AG04450 (cell line): ENCODE results near the gene TNN. TPM values are rescaled to one million over a fixed set of nuclear protein-coding genes. Genes with fewer than 3 reads are reported as not detected.
A peak's percentile ranks its signal among the peaks of the same experiment; 100 is the strongest.

Source experiments
- CTCF ChIA-PET: fragments of 300-600, 350-600 bp; formaldehyde crosslinking; extraction: SDS; loops from one replicate; lab custom pipeline; 2022; ENCODE audit warnings: antibody characterized with exemption, inconsistent platforms; lab: Charles Lee
- POLR2A ChIA-PET: fragments of 350-600 bp; formaldehyde crosslinking; extraction: SDS; loops from one replicate; lab custom pipeline; 2021; ENCODE audit warnings: antibody characterized with exemption, inconsistent platforms; lab: Yijun Ruan, JAX
- DNase-seq: peaks from one replicate; pipeline ENCODE4 v3.0.0-alpha.2; 2011; ENCODE audit warnings: low read depth, low spot score
- H3K27ac ChIP-seq: one replicate; pipeline ENCODE4 v1.5.1; 2012; ENCODE audit warnings: low read depth, low read length, control low read depth
- H3K27me3 ChIP-seq: one replicate; pipeline ENCODE4 v1.6.0; 2012; ENCODE audit warnings: low read length; ENCODE audit not compliant: control insufficient read depth, insufficient read depth
- H3K4me3 ChIP-seq: 2 replicates; pipeline ENCODE4 v1.5.1; 2011; ENCODE audit warnings: mild to moderate bottlenecking, low read depth, low read length, control low read depth
- H3K9me3 ChIP-seq: 2 replicates; pipeline ENCODE4 v1.5.1; 2012; ENCODE audit warnings: low read length; ENCODE audit not compliant: control insufficient read depth, insufficient read depth
- CTCF ChIP-seq: IDR thresholded peaks from 2 replicates; pipeline ENCODE4 v1.5.1; 2011; ENCODE audit warnings: low read depth, low read length, control low read depth, inconsistent platforms
- polyA plus RNA-seq: library from polyadenylated mRNA; depleted of rRNA; stranded (reverse); fragments of >200 nt; gene quantifications from 2 replicates; pipeline ENCODE4 v1.2.3, GENCODE V29; 2011

TNN gene
- polyA plus RNA-seq, 1 experiment: not detected

GRCh38 chr1:175127565-175127964 lies 59.9 kb downstream of the TNN start:
- ChIA-PET POLR2A (no interaction called here), CTCF (interaction anchor here (0.6 to 6.2 kb wide), 4 partner anchors 12 to 98 kb away, joined by 3 to 102 read pairs (median 5); no protein-coding TSS in a partner anchor)
- no peak for DNase-seq
- Histone ChIP-seq H3K4me3 (no peak overlapping the region), H3K9me3 (no peaks in the 10 kb centered on the region), H3K27me3 (peaks cover 2% of the 10 kb centered on the region), H3K27ac (no peak overlapping the region)
- no peak for TF ChIP-seq CTCF

- POLR2A ChIA-PET: no interaction called here
- Histone ChIP-seq H3K27me3 (peaks cover 2% of the 10 kb centered on the region), H3K9me3 (no peaks in the 10 kb centered on the region), H3K4me3 (no peak overlapping the region), H3K27ac (no peak overlapping the region)
- CTCF ChIA-PET: interaction anchor here (1.8 to 6.2 kb wide), 2 partner anchors 23 to 99 kb away, joined by 6 to 102 read pairs; no protein-coding TSS in a partner anchor
- no peak for DNase-seq
- no peak for TF ChIP-seq CTCF
Measured at GRCh38 chr1:175128523-175128922, 60.9 kb downstream of the TNN start.

- no peak overlapping the region for H3K27ac ChIP-seq
- H3K27me3 ChIP-seq: peaks cover 2% of the 10 kb centered on the region
- H3K4me3 ChIP-seq: no peak overlapping the region
- ChIA-PET CTCF (interaction anchor here (1.8 to 6.2 kb wide), 2 partner anchors 23 to 99 kb away, joined by 6 to 102 read pairs; no protein-coding TSS in a partner anchor), POLR2A (no interaction called here)
- no peak for TF ChIP-seq CTCF
- no peaks in the 10 kb centered on the region for H3K9me3 ChIP-seq
- DNase-seq: peak; percentile 4
Measured at GRCh38 chr1:175129182-175129581, 61.5 kb downstream of the TNN start.

GRCh38 chr1:175129644-175129996 lies 62.0 kb downstream of the TNN start:
- Histone ChIP-seq H3K4me3 (no peak overlapping the region), H3K9me3 (no peaks in the 10 kb centered on the region), H3K27ac (no peak overlapping the region), H3K27me3 (peaks cover 2% of the 10 kb centered on the region)
- no peak for DNase-seq
- no peak for TF ChIP-seq CTCF
- POLR2A ChIA-PET: no interaction called here
- CTCF ChIA-PET: interaction anchor here (6.2 kb wide), 1 partner anchor 100 kb away, joined by 102 read pairs; no protein-coding TSS in a partner anchor

- H3K27me3 ChIP-seq: no peaks in the 10 kb centered on the region
- ChIA-PET CTCF (interaction anchor here (1.3 to 6.2 kb wide), 2 partner anchors 21 to 100 kb away, joined by 4 to 102 read pairs; no protein-coding TSS in a partner anchor), POLR2A (no interaction called here)
- no peak overlapping the region for H3K27ac ChIP-seq
- TF ChIP-seq CTCF: no peak
- H3K9me3 ChIP-seq: no peaks in the 10 kb centered on the region
- H3K4me3 ChIP-seq: no peak overlapping the region
- DNase-seq: no peak
Measured at GRCh38 chr1:175129997-175130648, 62.5 kb downstream of the TNN start.
